ENCODE data around the gene THSD7B.

DNA sequence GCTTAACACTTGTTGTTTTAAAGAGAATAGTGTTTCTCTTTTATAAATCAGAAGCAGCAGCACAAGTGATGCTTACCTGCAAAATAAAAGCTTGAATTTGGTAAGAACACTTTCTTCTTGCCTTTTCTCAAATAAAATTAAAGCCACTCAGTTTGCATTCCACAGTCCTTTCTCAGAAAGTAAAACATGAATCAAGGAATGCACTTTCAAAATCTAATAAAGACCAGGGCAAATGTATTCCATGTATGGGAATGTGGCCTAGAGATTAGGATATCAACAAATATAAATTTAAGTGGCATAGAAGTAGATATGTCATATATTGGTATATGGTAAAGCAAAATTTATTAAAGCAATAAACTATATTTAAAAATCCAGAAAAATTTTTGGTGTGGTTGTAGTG is 352.8 kb downstream of the THSD7B start:
- no peak for TF ChIP-seq GATA2 (IDR thresholded peaks at IDR 0.05; ENCODE audit: low read depth, low read length)
- TF ChIP-seq GATA3 (IDR thresholded peaks at IDR 0.05; ENCODE audit: low read depth, low read length) = no peak
